GM19035 (cell line): Measurements from ENCODE around the gene NCK2.
A peak's percentile ranks its signal among the peaks of the same experiment; 100 is the strongest.

Experiments
- ATAC-seq: cut with Tn5 transposase; IDR thresholded peaks from one replicate; pipeline ENCODE4 v1.9.1; 2021; ENCODE audit not compliant: unreplicated experiment

NCK2 gene

DNA sequence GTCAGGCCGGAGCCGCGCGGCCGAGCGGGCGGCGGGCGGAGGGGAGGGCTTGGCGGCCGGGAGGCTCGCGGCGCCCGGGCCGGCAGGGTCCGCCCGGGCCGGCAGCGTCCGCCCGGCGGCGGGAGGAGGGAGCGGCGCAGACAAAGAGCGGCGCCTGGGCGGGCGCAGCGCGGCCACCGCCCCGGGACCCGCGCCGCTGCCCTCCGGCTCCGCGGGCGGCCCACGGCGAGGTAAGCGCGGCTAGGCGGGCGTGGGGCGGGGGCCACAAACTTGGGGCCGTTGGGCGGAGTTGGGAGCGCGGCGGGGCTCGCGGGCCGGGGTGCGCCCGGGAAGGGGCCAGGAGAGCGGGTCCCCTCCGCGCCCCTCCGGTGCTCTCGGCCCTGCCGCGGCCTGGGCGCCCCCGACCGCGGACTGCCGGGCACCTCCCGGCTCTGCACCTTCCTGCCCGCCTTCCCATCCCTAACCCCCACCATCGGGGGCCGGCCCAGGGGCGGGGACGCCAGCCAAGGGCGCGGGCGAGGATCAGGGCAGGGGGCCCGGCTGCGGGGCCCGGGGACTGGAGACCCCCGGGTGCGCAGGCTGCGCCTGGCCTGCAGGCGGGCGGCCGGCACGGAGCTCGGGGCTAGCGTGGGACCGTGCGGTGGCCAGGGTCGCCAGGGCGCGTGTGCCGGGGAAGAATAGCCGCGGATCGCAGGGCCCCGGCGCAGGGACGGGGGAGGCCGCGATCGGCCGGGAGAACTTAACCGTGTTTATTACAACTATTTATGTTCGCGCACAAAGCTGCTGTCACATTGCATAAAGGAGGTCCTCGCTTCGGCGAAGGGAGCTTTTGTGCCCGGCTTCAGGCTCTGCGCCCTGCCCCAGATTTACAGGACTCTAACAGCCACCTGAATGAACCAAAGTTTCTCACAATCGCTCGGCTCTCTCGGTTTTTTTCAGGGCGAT, at the start of gene NCK2:
NCK2 (plus strand) TSS at position 4 of the 945 bp plus-strand sequence. CDS start 110,152 bp downstream, outside the sequence.
- ATAC-seq = peak; percentile 28

DNA sequence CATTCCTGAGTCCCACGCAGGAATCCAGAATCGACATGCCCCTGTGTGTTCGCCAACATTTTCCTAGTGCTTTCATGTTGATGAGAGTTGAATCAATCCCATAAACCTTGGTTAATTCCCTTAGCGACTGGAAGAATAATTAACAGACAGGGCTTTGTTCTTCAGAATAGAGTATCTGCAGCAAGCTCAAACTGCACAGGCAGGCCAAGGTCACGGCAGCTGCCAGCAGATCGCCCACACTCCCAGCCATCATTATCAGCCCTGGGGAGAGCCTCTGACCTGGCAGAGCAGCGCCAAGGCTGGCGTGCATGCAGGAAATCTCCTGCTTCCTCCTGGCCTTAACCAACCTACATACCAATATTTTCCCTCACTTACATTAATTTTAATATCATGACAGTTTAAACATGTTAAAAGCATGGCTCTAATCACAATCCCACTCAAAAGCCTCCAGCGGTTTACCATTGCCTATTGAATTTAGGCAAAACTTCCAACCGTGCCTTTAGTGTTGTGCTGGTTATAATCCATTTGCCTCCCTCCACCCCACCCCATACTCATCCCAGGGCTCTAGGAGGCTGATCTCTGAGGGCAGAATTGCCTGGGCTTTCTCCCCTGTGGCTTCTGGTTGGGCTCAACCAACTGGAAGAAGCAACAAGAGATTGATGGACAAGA, 46.8 kb upstream of the NCK2 start:
- no peak for ATAC-seq

DNA sequence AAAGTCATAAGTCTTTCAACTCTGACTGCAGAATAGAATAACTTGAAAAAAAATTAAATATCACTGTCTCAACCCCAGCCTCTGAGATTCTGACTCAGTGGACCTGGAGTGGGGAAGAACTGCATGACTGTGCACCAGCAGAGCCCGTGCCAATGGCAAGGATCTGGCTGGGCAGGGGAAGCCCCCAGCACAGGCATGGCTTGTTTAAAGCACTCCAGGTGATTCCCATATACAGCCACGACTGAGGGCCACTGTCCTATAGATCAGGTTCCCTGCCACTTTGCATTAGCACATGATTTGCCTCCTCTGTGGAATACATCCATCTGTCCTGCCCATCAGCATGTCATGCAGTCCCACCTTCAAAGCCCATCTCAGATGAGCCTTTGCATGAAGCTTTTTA, 45.9 kb upstream of the NCK2 start:
- ATAC-seq = no peak

DNA sequence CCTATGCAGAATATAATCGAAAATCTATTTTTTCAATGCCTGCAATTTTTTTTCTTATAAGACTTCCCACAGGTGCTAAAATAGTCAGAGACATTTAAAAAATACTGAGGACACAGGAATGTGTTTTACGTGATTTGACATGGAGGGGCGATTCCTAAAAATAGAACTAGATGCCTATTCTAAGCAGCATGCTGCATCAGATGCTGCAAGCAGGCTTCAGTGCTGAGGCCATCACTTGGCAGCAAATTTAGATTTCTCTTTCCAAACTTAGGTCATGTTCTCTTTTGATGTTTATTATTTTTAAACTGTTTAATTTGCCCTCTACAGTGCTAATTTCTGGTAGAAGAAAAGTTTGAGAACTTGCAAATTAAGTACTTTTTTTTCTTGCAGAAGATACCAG, 43.7 kb upstream of the NCK2 start:
- ATAC-seq = no peak

DNA sequence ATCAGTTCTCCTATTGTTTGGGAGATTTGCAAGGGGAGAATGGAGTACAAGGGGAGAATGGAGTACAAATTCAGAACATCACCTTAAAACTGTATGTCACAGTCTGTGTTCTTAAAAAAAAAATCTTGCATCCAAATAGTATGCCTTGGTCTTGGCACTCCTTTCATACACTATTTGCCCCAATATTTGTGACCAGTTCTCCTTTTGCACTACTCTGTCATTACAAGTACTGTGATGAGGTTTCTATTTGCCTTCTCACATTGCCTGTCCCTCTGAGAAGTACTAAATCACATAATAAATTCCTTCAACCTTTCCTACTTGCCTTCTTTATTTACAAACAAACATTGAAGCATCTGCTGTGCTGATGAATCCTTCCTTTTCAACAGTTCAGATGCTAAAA, 36.0 kb upstream of the NCK2 start:
- ATAC-seq = no peak

DNA sequence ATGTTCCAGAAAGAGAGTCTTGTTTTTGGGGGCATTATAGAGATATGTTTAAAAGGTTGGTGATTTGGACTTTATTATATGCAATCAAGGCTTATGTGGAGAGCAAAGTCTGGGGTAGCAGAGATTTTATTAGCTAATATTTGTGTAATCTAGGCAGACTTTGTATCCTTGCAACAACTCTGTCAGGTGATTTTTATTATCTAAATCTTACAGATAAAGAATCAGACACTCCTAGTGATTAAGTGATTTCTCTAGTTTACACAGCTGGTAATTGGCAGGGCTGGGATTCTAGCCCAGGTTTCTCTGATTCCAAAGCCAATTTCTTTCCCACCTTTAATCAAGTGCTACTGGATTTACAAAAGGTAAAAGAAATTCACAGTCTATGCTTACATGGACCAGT, 33.3 kb upstream of the NCK2 start:
- ATAC-seq = no peak

DNA sequence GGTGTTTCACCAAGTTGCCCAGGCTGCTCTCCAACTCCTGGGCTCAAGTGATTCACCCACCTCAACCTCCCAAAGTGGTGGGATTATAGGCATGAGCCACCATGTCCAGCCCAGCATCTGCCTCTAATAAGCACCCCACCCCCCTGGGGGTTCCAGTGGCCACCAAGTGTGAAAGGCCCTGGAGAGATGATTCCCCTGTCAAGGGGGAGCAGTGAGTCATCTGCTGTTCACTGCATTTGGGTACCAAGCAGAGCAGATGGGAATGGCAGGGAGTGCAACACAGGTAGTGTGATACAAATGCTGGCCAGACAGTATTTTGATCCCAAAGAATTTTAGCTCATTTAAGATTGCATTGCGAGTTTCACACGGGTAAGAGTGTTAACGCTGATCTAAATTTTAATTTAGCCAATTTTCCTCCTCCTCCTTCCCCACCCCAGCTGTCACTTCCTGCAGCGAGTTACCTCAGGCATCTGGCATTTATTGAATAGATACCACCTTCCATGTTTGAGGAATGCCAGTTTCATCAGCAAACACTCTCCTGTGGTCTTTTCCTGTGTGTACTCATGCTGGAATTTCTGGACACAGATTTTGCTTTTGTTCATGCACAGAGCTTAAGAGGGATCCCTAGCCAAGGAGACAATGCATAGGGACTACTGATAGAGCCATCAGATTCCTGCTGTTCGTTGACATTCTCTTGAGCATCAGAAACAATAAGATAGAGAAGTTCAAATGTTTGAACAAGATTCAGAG, 32.4 kb upstream of the NCK2 start:
- no peak for ATAC-seq

DNA sequence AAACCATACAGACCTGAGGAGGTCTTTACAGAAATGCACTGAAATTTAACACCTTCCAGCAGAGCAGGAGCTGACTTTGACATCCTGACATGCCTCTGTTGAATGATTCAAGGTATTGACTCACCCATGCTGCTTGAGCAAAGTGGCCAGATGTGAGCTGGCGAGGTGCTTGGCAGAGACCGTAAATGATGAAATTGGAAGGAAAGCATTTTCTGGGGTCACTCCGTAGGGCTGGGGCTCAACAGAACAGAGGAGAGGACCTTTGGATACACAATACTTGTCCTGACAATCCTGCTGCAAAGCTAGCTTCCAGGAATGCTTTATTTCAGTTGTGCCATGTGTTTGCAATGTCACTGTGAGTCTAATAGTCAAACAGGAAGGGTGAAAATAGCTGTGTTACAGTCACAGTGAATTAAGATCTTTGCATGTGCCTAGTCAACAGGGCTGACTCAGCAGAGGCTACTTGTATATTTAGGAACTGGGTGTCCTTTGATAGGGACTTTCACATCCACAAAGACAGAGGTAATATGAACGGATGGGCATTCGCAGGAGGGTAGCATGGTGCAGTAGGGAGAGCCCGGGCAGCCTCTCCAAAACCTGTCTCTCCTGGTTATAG, 31.6 kb upstream of the NCK2 start:
- ATAC-seq = no peak

DNA sequence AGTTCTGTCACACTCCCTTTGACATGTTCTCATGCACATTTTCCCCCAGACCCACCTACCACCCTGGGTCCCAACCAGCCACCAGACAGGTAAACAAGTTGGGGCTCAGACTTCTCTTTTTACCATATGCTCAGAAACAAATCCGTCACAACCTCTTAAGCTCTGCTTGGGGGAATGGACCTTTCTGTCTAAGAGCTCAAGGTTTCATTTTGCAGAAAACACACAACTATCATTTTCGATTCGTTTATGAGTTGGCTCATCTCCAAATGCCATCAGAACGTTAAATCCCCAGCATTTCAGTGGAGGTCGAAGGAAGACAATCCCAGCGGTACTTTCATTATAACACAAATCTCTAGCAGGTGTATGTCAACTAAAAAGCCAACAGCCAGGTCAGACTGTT, 30.6 kb upstream of the NCK2 start:
- no peak for ATAC-seq

DNA sequence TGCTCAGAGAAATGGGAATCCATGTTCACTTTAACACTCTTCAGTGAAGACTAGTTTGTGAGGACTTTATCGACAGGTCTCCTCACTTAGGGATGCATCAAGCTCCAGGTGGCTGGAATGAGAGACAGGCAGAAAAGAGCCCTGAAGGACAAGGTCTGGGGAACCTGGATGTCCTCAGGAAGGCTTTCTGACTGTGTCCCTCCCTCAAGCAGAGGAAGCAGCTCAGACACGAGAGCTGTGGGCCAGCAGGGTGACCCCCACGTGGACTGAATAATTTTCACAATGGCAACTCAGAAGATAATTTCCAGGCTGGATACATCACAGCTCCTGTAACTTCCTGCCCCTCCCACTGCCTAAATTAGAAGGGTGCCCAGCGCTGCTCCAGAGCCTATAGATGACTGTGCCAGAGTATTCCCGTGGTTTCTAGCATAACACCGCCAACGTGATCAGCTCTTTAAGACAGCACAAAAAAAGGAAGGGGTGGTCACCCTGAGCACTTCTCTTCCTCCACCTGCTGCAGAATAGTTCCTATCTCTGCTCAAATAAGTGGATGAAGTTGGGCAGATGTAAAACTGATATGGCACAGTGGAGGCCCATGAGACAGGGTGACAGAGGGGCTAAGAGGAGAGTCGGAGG, 25.7 kb upstream of the NCK2 start:
- no peak for ATAC-seq

DNA sequence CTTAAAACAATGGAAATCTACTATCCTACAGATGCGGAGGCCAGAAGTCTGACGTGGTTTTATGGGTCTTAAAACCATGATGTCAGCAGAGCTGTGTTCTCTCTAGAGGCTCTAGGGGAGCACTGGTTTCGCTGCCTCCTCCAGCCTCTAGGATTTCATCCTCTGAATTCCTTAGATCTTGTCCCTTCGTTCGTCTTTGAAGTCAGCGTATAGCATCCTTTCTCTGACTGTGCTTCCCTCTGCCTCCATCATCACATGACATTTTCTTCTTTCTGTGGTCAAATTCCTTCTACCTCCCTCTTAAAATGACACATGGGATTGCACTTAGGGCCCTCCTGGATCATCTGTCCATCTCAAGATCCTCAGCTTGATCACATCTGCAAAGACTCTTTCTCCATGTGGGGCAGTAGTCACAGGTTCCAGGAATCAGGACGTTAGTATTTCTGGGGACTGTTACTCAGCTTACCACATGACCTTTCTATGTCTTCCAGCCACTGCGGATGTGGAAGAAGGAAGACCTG, 22.7 kb upstream of the NCK2 start:
- ATAC-seq = no peak

DNA sequence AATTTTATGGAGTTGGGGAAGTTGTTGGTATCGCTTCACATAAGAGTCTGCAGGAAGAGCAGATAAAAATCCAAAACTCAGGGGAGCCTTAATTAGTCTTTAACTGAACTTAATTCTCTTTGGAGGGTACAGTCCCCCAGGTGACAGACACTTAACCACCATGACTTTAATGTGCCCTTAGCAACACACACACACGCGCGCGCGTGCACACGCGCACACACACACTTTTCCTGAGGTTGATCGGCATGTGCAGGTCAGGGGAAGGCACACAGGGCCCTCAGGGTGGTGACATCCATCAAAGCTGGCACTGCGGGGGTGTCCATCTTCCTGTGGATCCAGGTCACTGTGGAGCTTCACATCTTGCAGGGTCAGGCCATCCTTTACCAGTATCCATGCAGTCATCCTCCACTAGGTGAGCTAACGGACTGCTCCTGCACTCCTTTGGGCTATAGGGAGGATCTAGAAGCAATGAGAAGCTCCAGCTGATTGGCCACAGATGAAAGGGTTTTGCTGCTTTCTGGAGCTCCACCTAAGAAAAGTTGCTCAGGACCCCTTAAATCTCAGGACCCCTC, 21.9 kb upstream of the NCK2 start:
- no peak for ATAC-seq

DNA sequence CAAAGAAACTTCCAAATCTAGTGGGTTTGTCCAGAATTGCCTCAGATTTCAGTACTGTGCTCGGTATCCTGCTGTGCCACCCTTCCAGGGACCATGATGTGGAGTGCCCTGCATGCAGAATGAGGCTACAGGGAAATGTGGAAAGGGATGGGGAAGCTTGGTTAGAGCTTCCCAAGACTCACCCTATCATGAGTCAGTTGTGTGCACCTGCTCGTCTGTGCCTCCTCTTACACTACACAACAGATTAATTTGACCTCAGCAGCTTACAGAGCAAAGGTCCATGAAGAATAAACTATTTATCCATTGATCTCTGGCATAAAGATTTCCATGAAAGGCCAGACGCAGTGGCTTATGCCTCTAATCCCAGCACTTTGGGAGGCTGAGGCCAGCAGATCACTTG, 21.3 kb upstream of the NCK2 start:
- no peak for ATAC-seq

DNA sequence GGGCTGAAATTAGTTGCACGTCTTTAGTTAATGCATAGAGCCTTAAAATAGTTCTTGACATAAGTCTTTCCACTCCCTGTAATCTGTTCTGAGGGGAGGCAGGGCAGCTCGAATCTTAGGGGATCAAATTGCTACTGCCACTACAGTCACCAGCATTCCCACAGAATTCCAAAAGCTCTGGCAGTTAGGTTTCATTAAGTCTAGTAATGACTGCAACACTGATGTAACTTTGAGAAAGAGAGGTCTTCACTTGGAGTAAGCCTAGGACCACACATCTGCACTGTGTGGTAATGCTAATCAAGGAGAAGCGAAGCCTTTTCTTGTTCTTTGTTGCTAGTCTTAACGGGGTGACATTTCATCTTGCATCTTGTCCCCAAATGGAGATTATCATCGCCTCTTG, 19.3 kb upstream of the NCK2 start:
- no peak for ATAC-seq

DNA sequence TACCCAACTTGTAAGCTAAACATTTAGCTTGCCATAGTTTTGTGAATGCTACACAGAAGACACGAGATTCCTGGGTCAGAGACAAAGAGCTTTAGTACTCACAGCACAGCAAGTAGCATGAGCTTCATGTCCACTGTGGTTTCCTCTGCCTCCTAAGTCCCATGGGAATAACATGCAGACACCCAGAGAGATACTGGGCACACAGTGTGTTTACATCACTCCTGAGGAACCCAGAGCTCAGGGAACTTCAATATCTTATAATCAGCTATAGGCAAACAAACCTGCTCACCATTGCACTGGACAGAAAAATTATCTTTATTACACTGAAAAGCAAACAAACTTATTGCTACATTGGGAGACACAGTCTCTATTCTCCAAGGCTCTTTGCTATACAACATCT, 14.5 kb upstream of the NCK2 start:
- ATAC-seq = no peak

DNA sequence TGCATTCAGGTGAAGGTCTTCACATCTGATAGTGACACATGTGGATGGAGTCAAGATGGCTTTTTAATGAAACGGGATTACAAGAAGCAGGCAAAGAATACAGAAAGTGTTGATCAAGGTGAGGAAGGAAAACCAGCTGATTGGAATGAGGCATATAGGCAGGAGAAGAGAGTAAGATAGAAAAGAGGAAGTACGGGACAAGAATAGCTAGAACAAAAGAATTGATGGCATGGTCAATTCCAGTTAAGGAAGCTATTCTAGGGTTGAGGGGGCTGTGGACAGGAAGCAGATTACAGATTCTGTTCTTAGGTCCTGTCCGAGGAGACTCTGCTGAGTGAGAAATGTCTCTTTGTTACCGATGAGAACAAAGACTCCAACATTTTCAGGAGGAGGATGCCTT, 13.2 kb upstream of the NCK2 start:
- no peak for ATAC-seq

DNA sequence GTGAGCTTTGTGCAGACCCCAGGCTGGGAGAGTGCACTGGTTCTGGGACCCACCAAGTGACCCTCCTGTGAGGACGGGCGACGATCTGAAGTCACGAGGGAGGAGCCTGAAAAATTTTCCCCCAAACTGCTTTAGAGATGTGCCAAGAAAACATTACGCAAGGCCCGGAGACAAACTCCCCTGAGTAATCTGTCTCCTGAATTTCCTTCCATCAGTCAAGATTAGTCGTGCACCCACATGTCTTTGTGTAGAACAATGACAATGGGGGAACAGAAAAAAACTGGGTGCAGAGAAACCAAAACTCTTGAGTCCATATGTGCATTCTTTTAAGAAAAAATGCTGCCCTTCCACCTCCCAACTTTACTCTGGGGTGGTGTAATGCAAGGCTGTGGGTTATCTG, 12.6 kb upstream of the NCK2 start:
- no peak for ATAC-seq

DNA sequence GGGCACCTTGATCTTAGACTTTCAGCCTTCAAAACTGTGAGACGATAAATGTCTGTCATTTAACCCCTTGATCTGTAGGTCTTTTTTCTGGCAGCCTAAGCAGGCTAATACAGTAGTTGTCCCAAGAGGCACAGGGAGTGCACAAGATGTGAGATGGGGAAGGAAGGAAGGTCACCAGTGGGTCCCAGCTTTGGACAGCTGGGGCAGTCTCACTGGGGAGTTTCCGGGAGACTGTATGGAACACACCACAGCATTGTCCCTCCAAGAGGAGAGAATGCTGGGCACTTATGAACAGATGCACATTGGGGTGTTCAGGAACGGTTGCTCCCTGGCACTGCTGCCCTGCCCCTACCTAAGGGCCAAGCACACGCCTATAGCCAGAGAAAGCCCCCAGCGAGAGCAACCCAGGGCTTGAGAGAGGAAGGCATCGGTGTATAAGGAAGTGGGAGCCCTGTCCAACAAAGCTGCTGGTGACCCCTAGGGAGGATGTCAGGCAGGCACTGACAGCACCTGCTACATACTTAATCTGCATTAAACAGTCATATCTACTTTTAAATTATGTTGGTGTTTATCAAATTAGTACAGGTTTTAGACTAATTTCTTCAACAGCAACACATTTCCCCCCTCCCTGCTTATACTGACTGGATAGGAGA, 11.6 kb upstream of the NCK2 start:
- ATAC-seq = no peak

DNA sequence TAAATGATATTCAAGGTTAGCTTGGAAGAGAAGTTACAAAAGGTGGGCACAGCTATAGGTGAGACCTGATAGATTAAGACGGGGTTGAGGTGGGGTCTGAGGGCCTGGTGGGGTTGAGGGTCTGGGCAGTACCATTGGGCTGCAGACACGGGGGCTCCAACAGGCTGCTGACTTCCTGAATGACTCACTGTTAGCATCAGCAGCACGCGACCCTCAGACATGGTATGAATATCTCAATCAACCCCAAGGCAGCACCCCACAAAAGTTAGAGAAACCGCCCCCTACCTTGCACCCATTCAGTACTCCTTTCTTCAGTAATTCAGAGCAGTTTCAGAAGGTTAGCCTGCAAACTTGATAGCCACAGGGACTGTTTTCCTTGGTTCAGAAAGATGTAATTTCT, 10.8 kb upstream of the NCK2 start:
- no peak for ATAC-seq
